Dendritic cell treated with granulocyte-macrophage colony-stimulating factor and Interleukin-4, amounts not matched to agents 40 ng/mL and 50 ng/mL, for 4 days (primary cell): ENCODE data around the gene GNPAT.

Experiments
- H3K27ac Mint-ChIP-seq: one replicate; pipeline ENCODE4 v1.8.0; 2022; ENCODE audit warnings: mild to moderate bottlenecking, mixed read lengths
- H3K27me3 Mint-ChIP-seq: one replicate; pipeline ENCODE4 v1.8.0; 2022; ENCODE audit warnings: mild to moderate bottlenecking, mixed read lengths
- H3K36me3 Mint-ChIP-seq: one replicate; pipeline ENCODE4 v1.8.0; 2022; ENCODE audit warnings: low read depth, mixed read lengths
- H3K4me1 Mint-ChIP-seq: one replicate; pipeline ENCODE4 v1.8.0; 2022; ENCODE audit warnings: low read depth, mixed read lengths
- H3K4me3 Mint-ChIP-seq: one replicate; pipeline ENCODE4 v1.8.0; 2022; ENCODE audit warnings: mild to moderate bottlenecking, moderate library complexity, mixed read lengths
- H3K9me3 Mint-ChIP-seq: one replicate; pipeline ENCODE4 v1.8.0; 2022; ENCODE audit warnings: mixed read lengths
- intact Hi-C: fragments of 100-400 bp; cut with micrococcal nuclease; formaldehyde crosslinking; loops from one replicate; pipeline ENCODE4 v1.15.0; 2022

GNPAT gene

DNA sequence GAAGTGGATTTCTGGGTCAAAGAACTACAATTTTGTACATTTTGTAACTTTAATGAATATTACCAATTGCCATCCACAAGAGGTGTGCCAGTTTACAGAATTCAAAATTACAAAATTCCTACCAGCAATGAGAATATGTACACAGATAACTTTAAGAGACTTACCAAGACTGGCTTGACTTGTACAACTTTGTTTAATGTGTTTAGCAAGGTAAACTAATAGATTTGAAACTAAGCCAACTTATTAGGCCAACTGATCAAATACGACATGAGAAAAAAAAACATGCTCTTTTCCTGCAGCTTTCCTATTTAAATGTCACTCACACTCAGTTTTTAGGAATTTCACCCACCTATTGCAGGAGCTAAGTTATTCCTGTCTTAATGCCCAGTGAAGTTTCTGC, 85.2 kb downstream of the GNPAT start:
- intact Hi-C loops, result no loop called here
- no peak overlapping the region for H3K4me3 Mint-ChIP-seq
- H3K4me1 Mint-ChIP-seq, result peaks cover 2% of the 10 kb centered on the region
- H3K27ac Mint-ChIP-seq, result no peak overlapping the region
- H3K36me3 Mint-ChIP-seq, result no peaks in the 10 kb centered on the region
- no peaks in the 10 kb centered on the region for H3K27me3 Mint-ChIP-seq
- no peaks in the 10 kb centered on the region for H3K9me3 Mint-ChIP-seq
